ENCODE data around the gene DEFB125.

DNA sequence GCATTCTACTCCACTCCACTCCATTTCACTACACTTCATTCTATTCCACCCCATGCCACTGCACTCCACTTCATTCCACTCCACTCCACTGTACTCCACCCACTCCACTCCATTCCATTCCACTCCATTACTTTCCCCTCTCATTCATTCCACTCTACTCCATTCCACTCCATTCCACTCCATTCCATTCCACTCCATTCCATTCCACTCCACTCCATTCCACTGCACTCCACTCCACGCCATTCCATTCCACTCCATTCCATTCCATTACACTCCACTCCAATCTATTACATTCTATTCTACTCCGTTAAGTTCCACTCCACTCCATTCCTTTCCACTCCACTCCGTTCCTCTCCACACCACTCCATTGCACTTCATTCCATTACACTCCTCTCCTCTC, 25.0 kb upstream of the DEFB125 start:
- TF ChIP-seq GATA2 (IDR thresholded peaks at IDR 0.05; ENCODE audit: low read depth, low read length) (no peak), GATA3 (IDR thresholded peaks at IDR 0.05; ENCODE audit: low read depth, low read length) (no peak)

Measured in SH-SY5Y (cell line).